Astrocyte (in vitro differentiated cells and primary cell): ENCODE data around the gene SLFN14. TPM values are rescaled to one million over a fixed set of nuclear protein-coding genes. Genes with fewer than 3 reads are reported as not detected.
A peak's percentile ranks its signal among the peaks of the same experiment; 100 is the strongest.

Experiments
- DNase-seq: peaks from one replicate; pipeline ENCODE4 v3.0.0-alpha.2; 2010; ENCODE audit warnings: low read depth
- FAIRE-seq: peaks from 2 replicates; lab custom pipeline; 2011; peaks lifted over from hg19 to GRCh38; lab: Jason Lieb, UNC
- H2AFZ ChIP-seq: 2 replicates; pipeline ENCODE4 v1.6.0; 2012; ENCODE audit warnings: low read depth, low read length, inconsistent platforms
- H3K27ac ChIP-seq: 2 replicates; pipeline ENCODE4 v1.5.1; 2011; ENCODE audit warnings: low read depth, low read length, inconsistent platforms
- H3K27me3 ChIP-seq: 2 replicates; pipeline ENCODE4 v1.6.0; 2011; ENCODE audit warnings: low read length, inconsistent platforms; ENCODE audit not compliant: insufficient read depth
- H3K36me3 ChIP-seq: 2 replicates; pipeline ENCODE4 v1.5.1; 2011; ENCODE audit warnings: low read length, inconsistent platforms; ENCODE audit not compliant: insufficient read depth
- H3K4me1 ChIP-seq: 2 replicates; pipeline ENCODE4 v1.5.1; 2011; ENCODE audit warnings: low read length, inconsistent platforms; ENCODE audit not compliant: insufficient read depth
- H3K4me2 ChIP-seq: 2 replicates; pipeline ENCODE4 v1.6.0; 2012; ENCODE audit warnings: low read length, inconsistent platforms
- H3K4me3 ChIP-seq: 2 replicates; pipeline ENCODE4 v1.5.1; 2011; ENCODE audit warnings: low read depth, mild to moderate bottlenecking, low read length, inconsistent platforms; ENCODE audit not compliant: insufficient read depth
- H3K79me2 ChIP-seq: 2 replicates; pipeline ENCODE4 v1.6.0; 2012; ENCODE audit warnings: mild to moderate bottlenecking, low read length, inconsistent platforms; ENCODE audit not compliant: insufficient read depth
- H3K9ac ChIP-seq: 2 replicates; pipeline ENCODE4 v1.6.0; 2012; ENCODE audit warnings: mild to moderate bottlenecking, low read length, inconsistent platforms
- H3K9me3 ChIP-seq: 2 replicates; pipeline ENCODE4 v1.5.1; 2012; ENCODE audit warnings: low read depth, mild to moderate bottlenecking, low read length, inconsistent platforms; ENCODE audit not compliant: insufficient read depth
- H4K20me1 ChIP-seq: 2 replicates; pipeline ENCODE4 v1.6.0; 2012; ENCODE audit warnings: low read length, inconsistent platforms; ENCODE audit not compliant: insufficient read depth
- H3K27ac Mint-ChIP-seq: one replicate; pipeline ENCODE4 v1.8.0; 2021; ENCODE audit warnings: mild to moderate bottlenecking, mixed read lengths; ENCODE audit not compliant: unreplicated experiment
- H3K27me3 Mint-ChIP-seq: one replicate; pipeline ENCODE4 v1.8.0; 2021; ENCODE audit warnings: low read depth, mixed read lengths; ENCODE audit not compliant: unreplicated experiment
- H3K36me3 Mint-ChIP-seq: one replicate; pipeline ENCODE4 v1.8.0; 2021; ENCODE audit warnings: low read depth, mixed read lengths; ENCODE audit not compliant: unreplicated experiment
- H3K4me1 Mint-ChIP-seq: one replicate; pipeline ENCODE4 v1.8.0; 2021; ENCODE audit warnings: low read depth, mixed read lengths; ENCODE audit not compliant: unreplicated experiment
- H3K4me3 Mint-ChIP-seq: one replicate; pipeline ENCODE4 v1.8.0; 2021; ENCODE audit warnings: mild to moderate bottlenecking, moderate library complexity, mixed read lengths; ENCODE audit not compliant: unreplicated experiment
- H3K9me3 Mint-ChIP-seq: one replicate; pipeline ENCODE4 v1.8.0; 2021; ENCODE audit warnings: mild to moderate bottlenecking, mixed read lengths; ENCODE audit not compliant: unreplicated experiment
- CTCF ChIP-seq: IDR thresholded peaks from 2 replicates; pipeline ENCODE4 v1.5.1; 2011; ENCODE audit warnings: low read depth, mild to moderate bottlenecking, inconsistent platforms, low read length, moderate library complexity; ENCODE audit not compliant: insufficient read depth
- EZH2 ChIP-seq: IDR thresholded peaks from 2 replicates; pipeline ENCODE4 v1.6.1; 2012; ENCODE audit warnings: mild to moderate bottlenecking, low read length, inconsistent platforms; ENCODE audit not compliant: insufficient read depth
- total RNA-seq: library from RNA; stranded (reverse); gene quantifications from 2 replicates; pipeline ENCODE4 v1.2.1, GENCODE V29; 2021

Gene SLFN14
- total RNA-seq, 1 donor from 2014 or later = not detected

- no peaks in the 10 kb centered on the region for H3K36me3 Mint-ChIP-seq
- peak overlapping the region; percentile 98 for H3K4me3 Mint-ChIP-seq
- no peaks in the 10 kb centered on the region for H3K27me3 Mint-ChIP-seq
- peak overlapping the region; percentile 82 for H3K27ac Mint-ChIP-seq
- Histone ChIP-seq H3K79me2 (peaks cover 3% of the 10 kb centered on the region), H3K27me3 (no peaks in the 10 kb centered on the region), H4K20me1 (no peaks in the 10 kb centered on the region), H3K36me3 (peaks cover 4% of the 10 kb centered on the region), H3K4me3 (peak overlapping the region; percentile 66), H3K27ac (peak overlapping the region; percentile 73), H3K9ac (peak overlapping the region; percentile 89), H3K9me3 (no peaks in the 10 kb centered on the region), H3K4me1 (peaks cover 13% of the 10 kb centered on the region), H3K4me2 (peak overlapping the region; percentile 98), H2AFZ (peak overlapping the region; percentile 79)
- peaks cover 5% of the 10 kb centered on the region for H3K4me1 Mint-ChIP-seq
- FAIRE-seq = no peak
- TF ChIP-seq CTCF (no peak), EZH2 (no peak)
- no peak for DNase-seq
- H3K9me3 Mint-ChIP-seq = no peaks in the 10 kb centered on the region
Measured at GRCh38 chr17:35577830-35578196, 17.2 kb upstream of the SLFN14 start.

GRCh38 chr17:35575759-35576158 is 15.1 kb upstream of the SLFN14 start:
- peaks cover 13% of the 10 kb centered on the region for H3K4me1 ChIP-seq
- Mint-ChIP-seq H3K9me3 (no peaks in the 10 kb centered on the region), H3K4me3 (no peak overlapping the region), H3K27ac (no peak overlapping the region), H3K27me3 (no peaks in the 10 kb centered on the region), H3K36me3 (no peaks in the 10 kb centered on the region), H3K4me1 (peaks cover 5% of the 10 kb centered on the region)
- H3K9me3 ChIP-seq = no peaks in the 10 kb centered on the region
- TF ChIP-seq CTCF (no peak), EZH2 (no peak)
- DNase-seq (no peak), FAIRE-seq (no peak)
- H3K9ac ChIP-seq = no peak overlapping the region
- peaks cover 18% of the 10 kb centered on the region for H3K79me2 ChIP-seq
- no peaks in the 10 kb centered on the region for H4K20me1 ChIP-seq
- no peaks in the 10 kb centered on the region for H3K27me3 ChIP-seq
- no peak overlapping the region for H2AFZ ChIP-seq
- peaks cover 4% of the 10 kb centered on the region for H3K36me3 ChIP-seq
- H3K27ac ChIP-seq = no peak overlapping the region
- H3K4me3 ChIP-seq = no peak overlapping the region
- H3K4me2 ChIP-seq = no peak overlapping the region

- Histone ChIP-seq H3K36me3 (no peaks in the 10 kb centered on the region), H2AFZ (no peak overlapping the region), H3K4me3 (peak overlapping the region; percentile 97), H3K9ac (no peak overlapping the region), H3K9me3 (no peaks in the 10 kb centered on the region), H3K27me3 (peaks cover 5% of the 10 kb centered on the region), H4K20me1 (peaks cover 5% of the 10 kb centered on the region), H3K4me2 (peak overlapping the region; percentile 98), H3K79me2 (peaks cover 42% of the 10 kb centered on the region), H3K4me1 (peaks cover 10% of the 10 kb centered on the region), H3K27ac (no peak overlapping the region)
- no peak for DNase-seq
- FAIRE-seq = no peak
- Mint-ChIP-seq H3K27me3 (peaks cover 17% of the 10 kb centered on the region), H3K9me3 (no peaks in the 10 kb centered on the region), H3K36me3 (no peaks in the 10 kb centered on the region), H3K4me3 (peak overlapping the region; percentile 96), H3K27ac (no peak overlapping the region), H3K4me1 (peaks cover 9% of the 10 kb centered on the region)
- TF ChIP-seq CTCF = no peak
Measured at GRCh38 chr17:35569405-35569804, 8.8 kb upstream of the SLFN14 start.
